Prostate gland (tissue), 2 donors: ENCODE data around the gene OVOL1.
A peak's percentile ranks its signal among the peaks of the same experiment; 100 is the strongest.

Source experiments
- CTCF ChIP-seq, 4 experiments: fragments of 200-600 bp in 2 of 4; fragments of 450-650 bp in 2 of 4; sonication (generic) in 2 of 4; IDR thresholded peaks; 1 replicate in 3 of 4; 2 replicates in 1 of 4; pipeline ENCODE4 v1.5.1; 2016 to 2019; ENCODE audit warnings: antibody characterized with exemption in 4 of 4, mild to moderate bottlenecking in 2 of 4, moderate library complexity in 2 of 4
- POLR2A ChIP-seq: fragments of 450-650 bp; IDR thresholded peaks from one replicate; pipeline ENCODE4 v1.6.1; 2016; ENCODE audit warnings: antibody characterized with exemption, mild to moderate bottlenecking

GRCh38 chr11:65779919-65780769 lies 6.7 kb upstream of the OVOL1 start:
- TF ChIP-seq CTCF (IDR thresholded peaks at IDR 0.05) (peak; percentile 92 to 100 (median 96)), POLR2A (peak; percentile 63)
